ENCODE measurements around the gene ENO3.

ENO3 gene

GRCh38 chr17:4969551-4970173 is 18.7 kb downstream of the ENO3 start:
- Histone ChIP-seq H3K27ac (ENCODE audit: low read length) (peak overlapping the region; percentile 89), H3K4me3 (ENCODE audit: low read depth in 1 of 2, low read length in 2 of 2) (peak overlapping the region; percentile 72 to 90), H3K4me1 (ENCODE audit: control insufficient read depth in 1 of 2, insufficient read depth in 2 of 2, low read length in 2 of 2) (peaks cover 15 to 47% of the 10 kb centered on the region in 2 donors), H3K9me3 (ENCODE audit: control insufficient read depth in 1 of 2, low read length in 2 of 2) (no peaks in the 10 kb centered on the region), H3K36me3 (ENCODE audit: control insufficient read depth in 1 of 2, insufficient read depth in 2 of 2, low read length in 2 of 2) (peaks cover 35 to 41% of the 10 kb centered on the region in 2 donors), H3K27me3 (ENCODE audit: low read depth, low read length) (no peaks in the 10 kb centered on the region)

GRCh38 chr17:4970273-4970672 is 19.4 kb downstream of the ENO3 start:
- Histone ChIP-seq H3K4me3 (ENCODE audit: low read depth in 1 of 2, low read length in 2 of 2) (no peak overlapping the region), H3K4me1 (ENCODE audit: control insufficient read depth in 1 of 2, insufficient read depth in 2 of 2, low read length in 2 of 2) (peaks cover 15 to 46% of the 10 kb centered on the region in 2 donors), H3K9me3 (ENCODE audit: control insufficient read depth in 1 of 2, low read length in 2 of 2) (no peaks in the 10 kb centered on the region), H3K36me3 (ENCODE audit: control insufficient read depth in 1 of 2, insufficient read depth in 2 of 2, low read length in 2 of 2) (peaks cover 35 to 46% of the 10 kb centered on the region in 2 donors), H3K27me3 (ENCODE audit: low read depth, low read length) (no peaks in the 10 kb centered on the region), H3K27ac (ENCODE audit: low read length) (peak overlapping the region; percentile 89)

GRCh38 chr17:4971826-4972225 is 20.9 kb downstream of the ENO3 start:
- peak overlapping the region; percentile 39 for H3K27ac ChIP-seq (ENCODE audit: low read length)

GRCh38 chr17:4972322-4972721 is 21.4 kb downstream of the ENO3 start:
- Histone ChIP-seq H3K36me3 (ENCODE audit: control insufficient read depth in 1 of 2, insufficient read depth in 2 of 2, low read length in 2 of 2) (peaks cover 42 to 49% of the 10 kb centered on the region in 2 donors), H3K27me3 (ENCODE audit: low read depth, low read length) (no peaks in the 10 kb centered on the region), H3K4me1 (ENCODE audit: control insufficient read depth in 1 of 2, insufficient read depth in 2 of 2, low read length in 2 of 2) (peaks cover 11 to 42% of the 10 kb centered on the region in 2 donors), H3K4me3 (ENCODE audit: low read depth in 1 of 2, low read length in 2 of 2) (no peak overlapping the region), H3K9me3 (ENCODE audit: control insufficient read depth in 1 of 2, low read length in 2 of 2) (no peaks in the 10 kb centered on the region), H3K27ac (ENCODE audit: low read length) (peak overlapping the region; percentile 39)

More at GRCh38 chr17:4971826-4972225, 20.9 kb downstream of the ENO3 start:
- Histone ChIP-seq H3K27me3 (ENCODE audit: low read depth, low read length) (no peaks in the 10 kb centered on the region), H3K4me1 (ENCODE audit: control insufficient read depth in 1 of 2, insufficient read depth in 2 of 2, low read length in 2 of 2) (peaks cover 11 to 42% of the 10 kb centered on the region in 2 donors), H3K4me3 (ENCODE audit: low read depth in 1 of 2, low read length in 2 of 2) (no peak overlapping the region), H3K36me3 (ENCODE audit: control insufficient read depth in 1 of 2, insufficient read depth in 2 of 2, low read length in 2 of 2) (peaks cover 38 to 45% of the 10 kb centered on the region in 2 donors), H3K9me3 (ENCODE audit: control insufficient read depth in 1 of 2, low read length in 2 of 2) (no peaks in the 10 kb centered on the region)

- peaks cover 11 to 42% of the 10 kb centered on the region in 2 donors for H3K4me1 ChIP-seq (ENCODE audit: control insufficient read depth in 1 of 2, insufficient read depth in 2 of 2, low read length in 2 of 2)
- H3K36me3 ChIP-seq (ENCODE audit: control insufficient read depth in 1 of 2, insufficient read depth in 2 of 2, low read length in 2 of 2): peaks cover 46 to 51% of the 10 kb centered on the region in 2 donors
Measured at GRCh38 chr17:4972752-4973151, 21.8 kb downstream of the ENO3 start.

GRCh38 chr17:4973256-4974114 is 22.6 kb downstream of the ENO3 start:
- Histone ChIP-seq H3K27me3 (ENCODE audit: low read depth, low read length) (no peaks in the 10 kb centered on the region), H3K4me3 (ENCODE audit: low read depth in 1 of 2, low read length in 2 of 2) (no peak overlapping the region), H3K9me3 (ENCODE audit: control insufficient read depth in 1 of 2, low read length in 2 of 2) (no peaks in the 10 kb centered on the region), H3K36me3 (ENCODE audit: control insufficient read depth in 1 of 2, insufficient read depth in 2 of 2, low read length in 2 of 2) (peaks cover 53 to 57% of the 10 kb centered on the region in 2 donors), H3K27ac (ENCODE audit: low read length) (no peak overlapping the region), H3K4me1 (ENCODE audit: control insufficient read depth in 1 of 2, insufficient read depth in 2 of 2, low read length in 2 of 2) (peaks cover 10 to 39% of the 10 kb centered on the region in 2 donors)

More at GRCh38 chr17:4972752-4973151, 21.8 kb downstream of the ENO3 start:
- Histone ChIP-seq H3K4me3 (ENCODE audit: low read depth in 1 of 2, low read length in 2 of 2) (no peak overlapping the region), H3K9me3 (ENCODE audit: control insufficient read depth in 1 of 2, low read length in 2 of 2) (no peaks in the 10 kb centered on the region), H3K27ac (ENCODE audit: low read length) (no peak overlapping the region), H3K27me3 (ENCODE audit: low read depth, low read length) (no peaks in the 10 kb centered on the region)

- Histone ChIP-seq H3K9me3 (ENCODE audit: control insufficient read depth in 1 of 2, low read length in 2 of 2) (no peaks in the 10 kb centered on the region), H3K27me3 (ENCODE audit: low read depth, low read length) (no peaks in the 10 kb centered on the region), H3K4me1 (ENCODE audit: control insufficient read depth in 1 of 2, insufficient read depth in 2 of 2, low read length in 2 of 2) (peaks cover 6 to 33% of the 10 kb centered on the region in 2 donors), H3K36me3 (ENCODE audit: control insufficient read depth in 1 of 2, insufficient read depth in 2 of 2, low read length in 2 of 2) (peaks cover 57 to 58% of the 10 kb centered on the region in 2 donors), H3K27ac (ENCODE audit: low read length) (no peak overlapping the region), H3K4me3 (ENCODE audit: low read depth in 1 of 2, low read length in 2 of 2) (no peak overlapping the region)
Measured at GRCh38 chr17:4974115-4974670, 23.3 kb downstream of the ENO3 start.

- H3K4me1 ChIP-seq (ENCODE audit: control insufficient read depth in 1 of 2, insufficient read depth in 2 of 2, low read length in 2 of 2): peaks cover 4 to 16% of the 10 kb centered on the region in 2 donors
- H3K36me3 ChIP-seq (ENCODE audit: control insufficient read depth in 1 of 2, insufficient read depth in 2 of 2, low read length in 2 of 2): peaks cover 37 to 75% of the 10 kb centered on the region in 2 donors
- H3K27ac ChIP-seq (ENCODE audit: low read length): no peak overlapping the region
- no peaks in the 10 kb centered on the region for H3K9me3 ChIP-seq (ENCODE audit: control insufficient read depth in 1 of 2, low read length in 2 of 2)
- no peak overlapping the region for H3K4me3 ChIP-seq (ENCODE audit: low read depth in 1 of 2, low read length in 2 of 2)
- H3K27me3 ChIP-seq (ENCODE audit: low read depth, low read length): no peaks in the 10 kb centered on the region
Measured at GRCh38 chr17:4978726-4979125, 27.8 kb downstream of the ENO3 start.

GRCh38 chr17:4980644-4981216 is 29.8 kb downstream of the ENO3 start:
- Histone ChIP-seq H3K4me3 (ENCODE audit: low read depth in 1 of 2, low read length in 2 of 2) (no peak overlapping the region), H3K27me3 (ENCODE audit: low read depth, low read length) (no peaks in the 10 kb centered on the region), H3K4me1 (ENCODE audit: control insufficient read depth in 1 of 2, insufficient read depth in 2 of 2, low read length in 2 of 2) (peaks cover 4 to 12% of the 10 kb centered on the region in 2 donors), H3K36me3 (ENCODE audit: control insufficient read depth in 1 of 2, insufficient read depth in 2 of 2, low read length in 2 of 2) (peaks cover 31 to 70% of the 10 kb centered on the region in 2 donors), H3K27ac (ENCODE audit: low read length) (no peak overlapping the region), H3K9me3 (ENCODE audit: control insufficient read depth in 1 of 2, low read length in 2 of 2) (no peaks in the 10 kb centered on the region)

GRCh38 chr17:4982305-4982704 is 31.4 kb downstream of the ENO3 start:
- Histone ChIP-seq H3K4me3 (ENCODE audit: low read depth in 1 of 2, low read length in 2 of 2) (no peak overlapping the region), H3K4me1 (ENCODE audit: control insufficient read depth in 1 of 2, insufficient read depth in 2 of 2, low read length in 2 of 2) (peaks cover 10 to 20% of the 10 kb centered on the region in 2 donors), H3K9me3 (ENCODE audit: control insufficient read depth in 1 of 2, low read length in 2 of 2) (no peaks in the 10 kb centered on the region), H3K27me3 (ENCODE audit: low read depth, low read length) (no peaks in the 10 kb centered on the region), H3K27ac (ENCODE audit: low read length) (no peak overlapping the region), H3K36me3 (ENCODE audit: control insufficient read depth in 1 of 2, insufficient read depth in 2 of 2, low read length in 2 of 2) (peaks cover 27 to 62% of the 10 kb centered on the region in 2 donors)

- H3K36me3 ChIP-seq (ENCODE audit: control insufficient read depth in 1 of 2, insufficient read depth in 2 of 2, low read length in 2 of 2): peaks cover 10 to 27% of the 10 kb centered on the region in 2 donors
- peak overlapping the region; percentile 65 to 78 for H3K4me3 ChIP-seq (ENCODE audit: low read depth in 1 of 2, low read length in 2 of 2)
- H3K27me3 ChIP-seq (ENCODE audit: low read depth, low read length): no peaks in the 10 kb centered on the region
- H3K9me3 ChIP-seq (ENCODE audit: control insufficient read depth in 1 of 2, low read length in 2 of 2): no peaks in the 10 kb centered on the region
- H3K4me1 ChIP-seq (ENCODE audit: control insufficient read depth in 1 of 2, insufficient read depth in 2 of 2, low read length in 2 of 2): peaks cover 15 to 24% of the 10 kb centered on the region in 2 donors
- peak overlapping the region; percentile 82 for H3K27ac ChIP-seq (ENCODE audit: low read length)
Measured at GRCh38 chr17:4986403-4986802, 35.5 kb downstream of the ENO3 start.

All from muscle layer of duodenum (tissue), 2 donors.